8988T (cell line): ENCODE measurements around the gene BLACAT1.
A peak's percentile ranks its signal among the peaks of the same experiment; 100 is the strongest.

Source experiments
- DNase-seq: peaks from one replicate; pipeline ENCODE4 v3.0.0; 2011

The BLACAT1 gene

DNA sequence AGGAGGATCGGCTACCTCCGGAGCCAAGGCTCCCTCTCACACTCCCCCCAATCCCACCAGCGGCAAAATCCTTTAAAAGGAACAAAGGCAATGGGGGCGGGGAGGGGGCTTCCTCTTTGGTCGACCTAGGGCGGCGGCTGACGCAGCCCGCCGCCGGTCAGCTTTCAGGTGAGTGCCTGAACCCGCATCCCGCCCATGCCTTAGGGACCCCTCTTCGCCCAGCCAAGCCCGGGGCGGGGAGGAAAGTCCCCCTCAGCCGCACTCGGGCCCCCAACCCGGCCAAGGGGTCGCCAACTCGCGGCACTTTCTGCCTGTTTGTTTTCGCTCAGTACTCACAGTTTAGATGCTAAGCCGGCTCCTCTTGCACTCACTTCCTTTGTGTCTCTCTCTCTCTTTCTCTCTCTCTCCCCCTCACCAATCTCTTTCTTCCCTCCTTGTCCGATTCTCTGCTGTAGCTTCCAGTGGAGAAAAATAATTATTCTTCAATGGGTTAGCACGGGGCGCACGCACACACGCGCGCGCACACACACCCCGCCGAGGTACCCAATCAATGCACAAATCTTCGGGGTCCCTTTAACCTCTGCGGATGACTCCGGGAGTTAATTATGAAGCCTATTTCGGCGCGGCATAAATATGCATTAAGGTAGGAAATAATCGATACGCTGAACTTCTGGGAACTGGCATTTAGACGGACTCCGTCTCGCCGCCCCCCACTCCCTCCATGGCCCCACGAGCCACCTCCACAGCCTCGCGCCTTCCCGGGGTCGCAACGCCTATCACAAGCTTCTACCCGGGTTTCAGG lies at the start of gene BLACAT1:
Gene BLACAT1 (minus strand): TSS at position 465 of the 802 bp plus-strand sequence.
- DNase-seq = no peak

DNA sequence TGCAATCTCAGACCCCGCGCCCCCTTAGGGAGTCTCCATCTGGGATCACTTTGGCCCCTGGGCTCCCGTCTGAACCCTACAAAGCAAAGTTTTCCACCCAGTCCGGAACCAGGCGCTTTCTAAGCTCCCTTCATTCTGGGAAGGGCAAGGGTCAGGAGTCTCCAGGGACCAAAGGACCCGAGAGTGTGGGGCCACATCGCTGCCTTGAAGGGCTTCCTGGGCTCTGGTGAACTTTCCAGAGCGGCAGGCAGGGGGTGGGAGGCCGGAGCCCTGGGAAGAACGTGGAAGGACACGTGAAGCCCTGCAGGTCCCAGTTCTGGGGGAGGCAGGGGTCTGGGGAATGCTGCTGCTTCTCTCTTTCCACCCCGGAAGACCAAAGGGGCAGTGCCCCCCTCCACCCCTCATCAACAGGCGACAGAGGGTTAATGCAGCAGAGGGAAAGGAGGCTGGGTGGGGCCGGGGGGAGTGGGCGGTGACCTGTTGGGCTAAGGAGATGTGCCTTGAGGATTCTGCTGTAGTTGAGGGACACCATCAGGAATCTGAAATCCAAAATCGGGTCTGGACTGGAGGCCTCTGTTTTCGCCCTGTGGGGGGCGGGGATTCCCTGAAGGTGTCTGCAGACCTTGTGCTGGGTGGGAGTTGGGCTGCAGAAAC lies 49.4 kb upstream of the BLACAT1 start:
- no peak for DNase-seq

DNA sequence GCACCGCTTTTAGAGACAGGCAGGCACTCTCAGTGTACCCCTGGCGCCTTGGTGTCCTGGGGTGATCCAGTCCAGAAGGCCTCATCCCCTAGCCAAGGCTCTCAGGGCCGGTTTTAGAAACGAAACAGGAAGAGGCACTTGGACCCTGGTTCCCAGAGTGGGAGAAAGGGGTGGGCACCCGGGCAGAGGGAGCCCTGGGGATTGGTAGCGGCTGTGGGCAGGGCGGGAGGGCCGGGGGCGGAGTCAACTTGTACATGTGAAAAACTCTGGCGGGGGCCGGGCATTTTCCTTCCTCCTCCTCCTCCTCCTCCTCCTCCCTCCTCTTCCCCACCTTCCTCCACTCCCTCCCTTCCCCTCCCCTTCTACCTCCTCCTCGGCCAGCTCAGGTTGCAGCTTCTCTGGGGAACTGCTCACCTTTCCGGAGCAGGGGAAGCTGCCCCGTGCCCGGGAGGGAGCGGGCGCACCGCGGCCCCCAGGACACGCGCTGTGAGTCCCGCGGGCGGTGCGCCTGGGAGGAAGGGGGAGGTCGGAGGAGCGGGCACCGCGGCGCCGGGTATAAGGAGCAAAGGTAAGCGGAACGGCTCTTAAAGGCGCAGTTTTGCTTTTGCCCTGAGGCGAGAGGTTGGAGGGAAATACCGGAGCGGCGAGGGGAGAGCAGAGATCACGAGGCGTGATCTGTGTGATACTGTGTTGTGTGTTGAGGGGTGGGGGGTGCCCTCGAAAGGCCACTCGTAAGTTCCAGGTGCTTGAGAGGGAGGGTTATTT lies 48.6 kb upstream of the BLACAT1 start, which contains the start of gene CDK18:
Gene CDK18 (plus strand): TSS at position 359 of the 765 bp plus-strand sequence. CDS start 18,499 bp downstream, outside the sequence.
- peak; percentile 67 for DNase-seq

DNA sequence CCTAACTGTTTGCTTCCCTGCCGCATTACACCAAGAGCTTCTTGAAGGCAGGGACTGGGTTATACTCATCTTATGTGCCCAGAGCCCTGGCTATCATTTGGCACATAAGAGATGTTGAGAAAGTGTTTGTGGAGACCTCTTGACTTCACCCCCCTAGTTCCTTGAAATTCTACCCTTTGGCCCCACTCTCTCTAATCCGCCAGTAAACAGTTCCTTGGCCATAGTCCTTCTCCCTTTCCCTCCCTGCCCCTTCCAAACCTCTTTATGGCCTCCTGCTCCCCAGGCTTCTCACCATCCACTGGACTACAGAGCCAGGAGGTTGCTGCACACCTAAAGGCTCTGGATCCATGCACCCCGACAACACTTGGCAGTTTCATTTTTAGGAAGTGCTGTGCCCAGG lies 47.1 kb upstream of the BLACAT1 start:
- no peak for DNase-seq

DNA sequence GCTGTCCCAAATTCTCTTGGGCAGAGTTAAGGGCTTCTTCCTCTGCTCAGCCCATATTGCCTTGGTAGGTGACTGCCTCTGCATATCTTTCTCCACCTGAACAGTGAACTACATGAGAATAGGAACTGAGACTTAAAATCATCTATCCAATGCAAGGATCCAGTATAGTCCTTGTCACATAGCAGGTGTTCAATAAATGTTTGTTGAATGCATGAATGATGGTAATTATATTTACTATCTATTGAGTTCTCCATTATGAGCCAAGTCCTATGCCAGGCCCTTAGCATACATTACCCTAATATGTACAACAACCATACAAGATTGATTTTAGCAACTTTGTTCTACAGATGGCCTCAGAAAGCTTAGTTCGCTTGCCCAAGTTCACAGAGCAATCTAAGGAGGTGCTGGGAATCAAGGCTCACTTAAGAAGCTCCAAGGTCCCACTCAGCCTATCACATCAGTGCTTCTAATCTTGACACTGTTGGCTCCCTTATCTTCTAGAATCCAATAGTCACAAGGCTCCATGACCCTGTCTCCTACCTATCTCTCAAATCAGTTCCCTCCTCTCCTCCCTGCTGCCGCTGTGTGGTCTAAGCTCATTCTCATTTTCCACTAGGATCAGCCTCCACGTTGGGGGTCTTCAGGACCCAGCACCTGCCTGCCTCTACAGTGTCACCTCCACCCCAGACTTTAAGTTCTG lies 46.4 kb upstream of the BLACAT1 start:
- no peak for DNase-seq

DNA sequence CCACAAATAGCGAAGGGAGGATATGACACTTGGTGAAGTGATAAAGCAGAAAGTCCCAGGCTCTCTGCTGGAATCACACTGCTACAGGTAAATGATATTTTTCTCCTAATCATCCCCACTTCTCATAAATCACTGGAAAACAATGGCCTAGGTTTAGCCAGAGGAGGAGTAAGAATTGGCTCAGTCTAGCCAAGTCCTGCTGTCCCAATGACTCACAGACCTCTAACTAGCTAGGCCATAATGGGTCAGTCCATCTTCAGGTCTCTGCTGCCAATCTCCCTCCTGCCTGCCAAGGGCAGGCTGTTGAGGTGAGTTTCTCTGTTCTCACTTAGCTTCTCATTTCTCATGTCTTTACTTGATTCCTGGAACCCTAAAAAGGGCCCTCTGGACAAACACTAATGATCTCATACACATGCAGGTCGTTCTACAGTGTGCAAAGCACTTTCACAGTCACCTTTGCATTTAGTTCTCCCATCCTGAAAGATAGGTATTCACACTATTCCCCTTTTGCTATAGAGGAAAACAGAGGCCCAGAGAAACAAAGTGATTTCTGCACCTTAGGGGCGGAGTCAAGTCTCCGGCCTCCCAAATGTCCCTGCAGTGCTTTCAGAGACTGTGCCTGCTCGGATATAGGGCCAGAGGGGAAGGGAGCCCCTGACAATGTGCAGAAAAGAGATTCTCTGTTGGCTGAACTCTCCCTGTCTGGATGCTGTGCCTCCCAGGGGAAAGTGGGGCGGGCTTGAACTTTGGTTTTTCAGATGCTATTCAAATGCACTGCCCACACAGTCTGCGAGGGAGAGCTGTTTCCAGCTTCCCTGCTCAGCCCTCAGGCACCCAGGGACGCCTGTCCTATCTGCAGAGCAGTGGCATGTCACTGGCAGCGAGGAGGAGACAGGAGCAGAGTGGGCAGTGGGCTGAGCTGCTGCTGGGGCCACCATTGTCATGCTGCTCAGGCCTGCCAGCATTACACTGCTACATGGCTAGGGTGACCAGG lies 44.7 kb upstream of the BLACAT1 start:
- DNase-seq = no peak

DNA sequence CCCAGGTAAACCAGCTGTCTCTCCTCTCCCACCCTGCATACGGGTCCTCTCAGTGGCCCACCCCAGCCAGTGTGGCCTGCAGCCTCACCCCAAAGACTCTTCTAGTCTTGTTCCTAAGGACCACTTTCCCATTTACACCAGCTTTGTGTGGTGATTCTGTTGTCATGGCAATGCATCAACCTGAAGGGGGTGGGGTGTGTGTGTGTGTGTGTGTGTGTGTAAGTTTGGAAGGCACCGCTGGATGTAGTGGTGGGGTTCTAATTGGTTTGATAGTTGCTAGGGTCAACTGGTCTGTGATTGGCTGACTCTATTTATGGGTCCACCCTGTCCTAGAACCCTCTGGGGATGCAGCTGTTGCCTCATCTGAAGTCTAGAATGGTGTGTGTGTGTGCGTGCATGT lies 43.9 kb upstream of the BLACAT1 start:
- no peak for DNase-seq

DNA sequence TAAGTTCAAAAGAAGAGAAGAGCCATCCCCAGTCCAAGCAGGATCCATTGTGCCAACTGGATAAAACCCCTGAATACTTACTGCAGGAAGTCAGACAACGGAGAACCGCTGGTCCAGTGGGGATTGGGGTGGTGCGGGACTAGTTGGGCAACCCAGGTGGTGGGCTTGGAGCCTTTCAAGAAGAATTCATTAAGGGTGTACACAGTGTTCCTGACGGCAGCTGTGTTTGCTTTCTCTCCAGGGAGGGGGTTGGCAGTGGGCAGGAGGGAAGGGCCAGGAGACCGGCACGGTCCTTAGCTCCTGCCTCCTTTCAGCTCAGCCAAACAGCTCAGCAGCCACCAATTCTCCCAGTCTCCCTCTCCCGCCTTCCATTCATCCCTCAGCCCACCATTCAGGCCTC lies 41.5 kb upstream of the BLACAT1 start:
- DNase-seq = no peak

DNA sequence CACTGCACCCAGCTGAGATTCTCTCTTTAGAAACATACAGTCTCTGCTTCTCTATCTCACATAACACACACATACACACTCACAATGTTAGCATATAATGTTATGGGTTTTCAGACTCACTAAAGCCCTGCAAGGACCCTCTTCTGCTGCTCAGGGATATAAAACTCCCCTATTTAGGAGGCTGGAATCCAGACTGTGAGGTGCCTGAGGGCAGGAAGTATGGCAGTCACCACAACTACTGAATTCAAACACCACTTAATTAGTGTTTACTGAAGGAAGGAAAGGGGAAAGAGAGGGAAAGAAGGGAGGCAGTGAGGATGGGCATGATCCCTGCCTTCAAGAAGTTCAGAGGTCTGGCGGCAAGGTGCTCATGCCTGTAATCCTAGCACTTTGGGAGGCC lies 40.8 kb upstream of the BLACAT1 start:
- DNase-seq = no peak

DNA sequence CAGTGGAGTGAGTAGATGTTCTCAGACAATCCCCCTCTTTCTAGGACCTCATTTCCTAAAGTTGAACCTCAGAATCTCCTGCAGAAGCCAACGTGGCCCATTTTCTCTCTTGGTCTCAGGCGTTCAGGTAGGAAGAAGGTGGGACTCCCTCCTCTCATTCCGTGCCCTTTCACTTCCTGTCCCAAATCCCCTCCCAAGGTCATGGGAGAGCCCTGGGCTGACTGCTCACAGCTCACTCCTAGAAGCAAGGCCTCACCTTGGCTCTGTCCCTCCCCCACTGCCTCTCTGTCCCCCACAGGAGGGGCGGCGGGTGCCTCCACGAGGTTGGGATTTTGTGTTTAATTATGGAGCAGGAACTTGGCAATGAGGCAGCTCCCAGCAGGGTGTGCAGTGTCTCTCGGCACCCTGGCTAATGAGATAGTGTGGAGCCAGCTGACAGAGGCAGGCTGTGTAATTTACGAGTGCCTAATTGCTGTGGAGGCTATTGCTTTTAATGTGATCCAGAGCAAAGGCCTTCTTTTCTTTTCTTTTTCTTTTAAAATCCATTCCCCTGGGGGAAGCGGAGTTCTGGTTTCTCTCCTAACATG lies 39.5 kb upstream of the BLACAT1 start:
- DNase-seq = no peak

DNA sequence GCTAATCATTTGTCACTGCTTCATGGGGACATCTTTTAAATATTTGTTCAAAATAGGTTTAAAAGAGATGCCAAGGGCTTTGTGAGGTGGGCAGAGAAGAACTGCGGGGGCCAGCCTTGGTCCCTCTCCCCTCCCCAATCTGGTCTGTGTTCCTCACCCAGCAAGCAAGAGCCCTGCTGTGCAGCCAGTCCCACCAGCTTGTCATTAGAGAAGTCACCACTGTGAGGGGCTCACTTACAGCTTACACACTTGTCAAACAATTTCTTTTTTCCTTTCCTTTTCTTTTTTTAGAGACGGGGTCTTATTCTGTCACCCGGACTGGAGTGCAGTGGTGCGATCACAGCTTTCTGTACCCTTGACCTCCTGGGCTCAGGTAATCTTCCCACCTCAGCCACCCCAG lies 38.3 kb upstream of the BLACAT1 start:
- DNase-seq = no peak

DNA sequence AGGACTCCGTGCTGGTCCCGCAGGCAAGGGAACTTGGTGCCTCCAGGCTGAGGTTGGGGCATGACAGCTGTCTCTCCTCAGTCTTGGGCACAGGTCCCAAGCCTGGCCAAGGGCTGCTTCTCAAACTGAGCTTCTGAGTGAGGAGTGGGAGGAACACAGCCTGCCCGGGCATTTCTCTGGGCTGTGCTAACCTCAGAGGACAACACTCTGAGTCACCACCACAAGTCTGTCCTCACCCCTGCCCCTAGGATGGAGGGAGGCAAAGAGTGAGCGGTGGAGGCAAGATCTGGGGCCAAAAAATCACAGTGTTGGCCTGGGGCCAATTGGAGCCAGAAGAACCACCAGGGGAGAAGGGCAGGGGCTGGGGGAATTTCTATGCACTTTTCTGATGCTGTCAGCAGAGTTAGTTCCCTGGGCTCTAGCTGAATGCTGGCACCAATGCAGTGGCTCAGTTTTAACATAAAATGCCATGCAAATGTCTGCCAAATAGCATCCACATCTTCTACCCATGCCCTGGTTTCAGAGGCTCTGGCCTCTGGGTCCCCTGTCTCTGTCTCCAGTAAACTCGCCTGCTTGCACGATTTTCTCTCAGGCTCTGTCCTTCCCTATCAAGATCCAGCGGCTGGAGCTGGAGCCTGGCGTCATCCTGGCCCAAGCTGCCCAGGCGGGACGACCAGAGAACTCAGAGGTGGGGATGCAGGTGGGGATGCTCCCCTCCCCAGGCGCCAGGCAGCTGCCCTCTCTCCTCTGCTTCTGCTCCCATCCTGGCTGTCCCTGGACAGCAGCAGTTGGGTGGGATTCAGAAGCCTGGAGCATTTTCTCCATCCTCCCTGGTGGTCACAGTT lies 37.6 kb upstream of the BLACAT1 start:
- DNase-seq = no peak

DNA sequence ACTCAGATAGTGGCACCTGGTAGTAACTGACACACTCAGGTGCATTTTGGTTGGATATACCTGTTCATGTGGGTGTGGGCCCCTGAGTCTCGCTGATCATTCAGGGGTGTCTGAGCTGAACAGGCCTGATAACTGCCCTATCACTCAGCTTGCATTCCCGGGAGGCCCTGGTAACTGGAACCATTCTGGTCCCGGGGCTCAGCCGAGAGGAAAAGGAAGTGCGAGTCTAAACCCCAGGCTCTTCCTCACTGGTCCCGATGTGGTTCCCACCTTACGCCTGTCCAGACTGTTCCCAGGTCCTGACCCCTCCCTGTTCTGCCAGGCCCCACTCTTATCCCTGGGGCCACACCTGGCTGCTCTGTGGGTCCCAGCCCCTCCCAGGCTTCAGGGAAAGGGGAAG lies 36.9 kb upstream of the BLACAT1 start:
- no peak for DNase-seq

DNA sequence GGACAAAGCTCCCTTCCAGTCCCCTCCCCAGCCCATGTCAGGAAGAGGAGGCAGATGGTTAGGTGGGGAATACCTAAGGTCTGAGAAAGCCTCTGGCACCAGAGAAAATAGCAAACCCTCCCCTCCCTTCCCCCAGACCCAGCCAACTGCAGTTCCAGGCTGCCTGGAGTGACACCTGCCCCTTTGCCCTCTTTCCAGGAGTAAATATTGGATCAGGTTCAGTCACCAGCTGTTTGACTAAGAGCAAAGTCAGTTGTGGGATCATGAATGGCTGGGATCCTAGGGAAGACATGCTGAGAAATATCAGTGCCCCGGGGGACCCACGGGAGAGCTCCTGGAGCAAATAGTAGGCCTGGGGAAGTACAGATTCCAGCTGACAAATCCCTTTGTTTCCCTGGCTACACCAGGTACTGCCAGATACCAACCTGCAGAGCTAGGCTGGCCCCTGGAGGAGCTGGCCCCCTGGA lies 36.4 kb upstream of the BLACAT1 start:
- DNase-seq = no peak

DNA sequence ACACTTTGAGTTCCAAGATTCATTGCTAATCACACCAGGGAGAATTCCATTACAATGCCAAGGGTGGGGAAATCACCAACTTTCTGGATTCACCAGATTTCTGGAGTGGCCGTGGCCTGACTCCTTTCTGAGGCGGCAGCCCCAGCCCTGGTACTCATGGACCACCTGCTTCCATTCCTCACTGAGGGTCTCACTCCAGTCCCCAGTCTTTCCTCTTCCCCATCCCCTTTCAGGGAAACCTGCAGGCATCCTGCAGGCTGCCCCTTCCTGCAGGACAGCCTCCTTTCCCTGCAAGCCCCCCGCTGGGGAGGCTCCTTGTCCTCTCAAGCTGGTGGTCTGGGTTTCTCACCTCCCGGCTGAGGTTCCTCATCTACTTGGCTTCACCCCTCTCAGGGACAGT lies 35.9 kb upstream of the BLACAT1 start:
- no peak for DNase-seq

DNA sequence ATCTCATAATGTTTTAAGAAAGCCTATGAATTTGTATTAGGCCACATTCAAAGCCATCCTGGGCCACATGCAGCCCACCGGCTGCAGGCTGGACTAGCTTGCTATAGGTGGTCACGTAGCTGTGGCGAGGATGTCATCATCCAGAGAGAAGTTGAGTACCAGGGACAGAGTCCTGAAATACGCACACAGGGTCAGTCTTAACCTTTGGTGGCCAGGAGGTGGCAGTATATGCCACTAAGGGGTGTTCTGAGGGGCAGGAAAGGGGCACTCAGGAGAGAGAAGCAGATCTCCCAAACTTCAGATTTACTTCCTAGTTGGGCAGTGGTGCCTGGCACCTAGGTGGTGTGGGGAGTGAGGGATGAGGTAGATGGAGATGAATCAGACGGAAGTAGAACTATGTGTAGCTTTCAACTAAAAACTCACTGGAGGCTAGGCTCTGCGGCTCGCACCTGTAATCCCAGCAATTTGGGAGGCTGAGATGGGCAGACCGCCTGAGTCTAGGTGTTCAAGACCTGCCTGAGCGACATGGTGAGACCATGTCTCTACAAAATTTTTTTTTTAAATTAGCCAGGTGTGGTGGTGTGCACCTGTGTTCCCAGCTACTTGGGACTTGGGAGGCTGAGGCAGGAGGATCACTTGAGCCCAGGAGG lies 32.4 kb upstream of the BLACAT1 start:
- peak; percentile 79 for DNase-seq

DNA sequence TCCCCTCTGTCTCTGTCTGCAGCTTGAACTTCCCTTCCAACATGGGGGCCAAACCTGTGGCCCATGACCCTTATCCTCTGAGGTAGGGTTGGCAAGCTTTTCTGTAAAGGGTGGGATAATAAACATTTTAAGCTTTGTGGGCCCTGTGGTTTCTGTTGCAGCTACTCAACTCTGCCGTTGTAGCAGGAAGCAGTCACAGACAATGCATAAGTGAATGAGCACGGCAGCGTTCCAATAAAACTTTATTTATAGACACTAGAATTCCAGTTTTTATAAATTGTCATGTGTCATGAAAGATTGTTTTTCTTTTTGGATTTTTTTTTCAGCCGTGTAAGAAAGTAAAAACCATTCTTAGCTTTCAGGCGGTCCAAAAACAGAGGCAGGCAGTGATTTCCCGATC lies 30.4 kb upstream of the BLACAT1 start:
- DNase-seq = no peak

DNA sequence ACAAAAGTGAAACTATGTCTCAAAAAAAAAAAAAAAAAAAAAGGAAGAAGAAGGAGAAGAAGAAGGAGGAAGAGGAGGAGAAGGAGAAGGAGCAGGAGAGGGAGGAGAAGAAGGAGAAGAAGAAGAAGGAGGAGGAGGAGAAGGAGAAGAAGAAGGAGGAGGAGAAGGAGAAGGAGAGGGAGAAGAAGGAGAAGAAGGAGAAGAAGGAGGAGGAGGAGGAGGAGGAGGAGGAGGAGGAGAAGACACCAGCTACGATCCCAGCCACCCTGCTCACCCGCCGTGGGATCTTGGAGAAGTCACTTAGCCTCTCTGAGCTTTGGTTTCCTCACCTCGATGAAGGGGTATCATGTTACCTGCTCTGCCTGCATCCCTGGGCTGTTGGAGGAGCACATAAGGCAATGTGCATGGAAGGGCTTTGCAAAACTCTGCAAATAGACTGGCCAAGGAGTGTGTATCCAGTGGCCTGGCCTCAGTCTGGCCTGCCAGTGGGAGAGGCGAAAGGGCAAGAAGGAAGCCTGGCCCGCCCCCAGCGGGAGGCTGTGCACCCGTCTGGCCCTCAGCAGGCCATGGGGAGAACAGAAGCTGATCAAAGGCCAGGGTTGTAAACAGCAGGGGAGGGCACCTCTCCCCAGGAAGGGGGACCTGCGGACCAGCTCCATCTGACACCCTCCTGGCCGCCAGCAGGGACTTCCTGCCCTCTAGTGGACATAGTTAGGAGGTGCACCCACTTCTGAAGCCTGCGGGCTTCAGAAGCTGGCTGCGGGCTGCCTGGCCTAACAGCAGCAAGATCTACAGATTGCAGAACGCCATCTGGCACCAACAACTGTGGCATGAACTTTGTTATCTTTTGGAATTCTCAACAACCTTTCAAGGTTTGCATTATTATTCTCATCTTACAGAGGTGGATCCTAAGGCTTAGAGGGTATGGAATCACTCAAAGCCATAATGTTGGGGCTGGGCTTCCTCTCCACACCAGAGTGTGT lies 29.4 kb upstream of the BLACAT1 start:
- peak; percentile 93 for DNase-seq
